ENCODE results near the gene TSEN54. TPM values are rescaled to one million over a fixed set of nuclear protein-coding genes. Genes with fewer than 3 reads are reported as not detected.

TSEN54 gene
- total RNA-seq, 5 donors from 2014 or later (not counting 1 experiment from before 2014, with no cell fraction given) = 54.9 to 94.7 (median 67.6) TPM

GRCh38 chr17:75490953-75491649 is 25.2 kb upstream of the TSEN54 start:
- ChIA-PET POLR2A (no interaction called here), CTCF (no interaction called here)
- Mint-ChIP-seq H3K4me1 (peaks cover 24 to 30% (median 24%) of the 10 kb centered on the region in 3 donors), H3K27me3 (no peaks in the 10 kb centered on the region), H3K27ac (no peak overlapping the region), H3K36me3 (peaks cover 33% of the 10 kb centered on the region), H3K9me3 (no peaks in the 10 kb centered on the region), H3K4me3 (no peak overlapping the region)
- H3K9me3 ChIP-seq = no peaks in the 10 kb centered on the region
- peaks cover 13 to 32% of the 10 kb centered on the region in 2 experiments for H3K4me1 ChIP-seq (ENCODE audit: control insufficient read depth in 1 of 2, extremely low read depth in 1 of 2, insufficient read depth in 2 of 2, low read length in 2 of 2)
- no peaks in the 10 kb centered on the region for H3K27me3 ChIP-seq (replicated peaks in 1 of 2; ENCODE audit: control insufficient read depth in 2 of 2, extremely low read depth in 1 of 2, insufficient read depth in 2 of 2, low read length in 1 of 2)
- ATAC-seq (replicated peaks in 1 of 4) (no peak), DNase-seq (no peak)
- H3K36me3 ChIP-seq (ENCODE audit: control insufficient read depth in 2 of 2, extremely low read depth in 1 of 2, insufficient read depth in 1 of 2, low read length in 1 of 2) = peaks cover 15 to 45% of the 10 kb centered on the region in 2 donors
- no peak overlapping the region for H3K4me3 ChIP-seq (ENCODE audit: control insufficient read depth in 1 of 2, extremely low read depth in 1 of 2, low read length in 1 of 2)
- 89% methylated on average over 14 of the region's 19 CpGs for WGBS (ENCODE audit: insufficient coverage)
- H3K27ac ChIP-seq (ENCODE audit: low read length) = no peak overlapping the region

GRCh38 chr17:75491680-75492079 is 24.6 kb upstream of the TSEN54 start:
- peaks cover 18 to 25% (median 18%) of the 10 kb centered on the region in 3 donors for H3K4me1 Mint-ChIP-seq
- ATAC-seq (replicated peaks in 1 of 4) (no peak), DNase-seq (no peak)
- no peak overlapping the region for H3K27ac Mint-ChIP-seq
- Histone ChIP-seq H3K27me3 (replicated peaks in 1 of 2; ENCODE audit: control insufficient read depth in 2 of 2, extremely low read depth in 1 of 2, insufficient read depth in 2 of 2, low read length in 1 of 2) (no peaks in the 10 kb centered on the region), H3K9me3 (no peaks in the 10 kb centered on the region), H3K27ac (ENCODE audit: low read length) (no peak overlapping the region), H3K36me3 (ENCODE audit: control insufficient read depth in 2 of 2, extremely low read depth in 1 of 2, insufficient read depth in 1 of 2, low read length in 1 of 2) (peaks cover 18 to 50% of the 10 kb centered on the region in 2 donors), H3K4me3 (ENCODE audit: control insufficient read depth in 1 of 2, extremely low read depth in 1 of 2, low read length in 1 of 2) (no peak overlapping the region), H3K4me1 (ENCODE audit: control insufficient read depth in 1 of 2, extremely low read depth in 1 of 2, insufficient read depth in 2 of 2, low read length in 2 of 2) (peaks cover 13 to 29% of the 10 kb centered on the region in 2 experiments)
- ChIA-PET POLR2A (no interaction called here), CTCF (no interaction called here)
- H3K4me3 Mint-ChIP-seq = no peak overlapping the region
- H3K9me3 Mint-ChIP-seq = no peaks in the 10 kb centered on the region
- WGBS (ENCODE audit: insufficient coverage) = 92% methylated on average over 9 of the region's 15 CpGs
- peaks cover 28% of the 10 kb centered on the region for H3K36me3 Mint-ChIP-seq
- H3K27me3 Mint-ChIP-seq = no peaks in the 10 kb centered on the region

GRCh38 chr17:75492555-75493168 is 23.7 kb upstream of the TSEN54 start:
- Mint-ChIP-seq H3K27ac (no peak overlapping the region), H3K4me1 (peaks cover 11 to 17% (median 11%) of the 10 kb centered on the region in 3 donors), H3K4me3 (no peak overlapping the region), H3K27me3 (no peaks in the 10 kb centered on the region), H3K36me3 (peaks cover 22% of the 10 kb centered on the region), H3K9me3 (no peaks in the 10 kb centered on the region)
- 94% methylated on average over 23 of the region's 23 CpGs for WGBS (ENCODE audit: insufficient coverage)
- Histone ChIP-seq H3K9me3 (no peaks in the 10 kb centered on the region), H3K27ac (ENCODE audit: low read length) (no peak overlapping the region), H3K4me3 (ENCODE audit: control insufficient read depth in 1 of 2, extremely low read depth in 1 of 2, low read length in 1 of 2) (no peak overlapping the region), H3K27me3 (replicated peaks in 1 of 2; ENCODE audit: control insufficient read depth in 2 of 2, extremely low read depth in 1 of 2, insufficient read depth in 2 of 2, low read length in 1 of 2) (no peaks in the 10 kb centered on the region), H3K4me1 (ENCODE audit: control insufficient read depth in 1 of 2, extremely low read depth in 1 of 2, insufficient read depth in 2 of 2, low read length in 2 of 2) (peaks cover 6 to 19% of the 10 kb centered on the region in 2 experiments), H3K36me3 (ENCODE audit: control insufficient read depth in 2 of 2, extremely low read depth in 1 of 2, insufficient read depth in 1 of 2, low read length in 1 of 2) (peaks cover 21 to 55% of the 10 kb centered on the region in 2 donors)
- ATAC-seq (replicated peaks in 1 of 4) (no peak), DNase-seq (no peak)
- ChIA-PET POLR2A (no interaction called here), CTCF (no interaction called here)

GRCh38 chr17:75493476-75494129 is 22.7 kb upstream of the TSEN54 start:
- ChIA-PET POLR2A (no interaction called here), CTCF (no interaction called here)
- no peaks in the 10 kb centered on the region for H3K27me3 Mint-ChIP-seq
- WGBS (ENCODE audit: insufficient coverage) = 93% methylated on average over 19 of the region's 23 CpGs
- no peak overlapping the region for H3K4me3 Mint-ChIP-seq
- Histone ChIP-seq H3K9me3 (no peaks in the 10 kb centered on the region), H3K27ac (ENCODE audit: low read length) (no peak overlapping the region), H3K4me1 (ENCODE audit: control insufficient read depth in 1 of 2, extremely low read depth in 1 of 2, insufficient read depth in 2 of 2, low read length in 2 of 2) (peaks cover 2 to 19% of the 10 kb centered on the region in 2 experiments), H3K36me3 (ENCODE audit: control insufficient read depth in 2 of 2, extremely low read depth in 1 of 2, insufficient read depth in 1 of 2, low read length in 1 of 2) (peaks cover 21 to 63% of the 10 kb centered on the region in 2 donors), H3K27me3 (replicated peaks in 1 of 2; ENCODE audit: control insufficient read depth in 2 of 2, extremely low read depth in 1 of 2, insufficient read depth in 2 of 2, low read length in 1 of 2) (no peaks in the 10 kb centered on the region), H3K4me3 (ENCODE audit: control insufficient read depth in 1 of 2, extremely low read depth in 1 of 2, low read length in 1 of 2) (no peak overlapping the region)
- peaks cover 22% of the 10 kb centered on the region for H3K36me3 Mint-ChIP-seq
- peaks cover 7 to 10% (median 8%) of the 10 kb centered on the region in 3 donors for H3K4me1 Mint-ChIP-seq
- no peak for DNase-seq
- H3K27ac Mint-ChIP-seq = no peak overlapping the region
- no peaks in the 10 kb centered on the region for H3K9me3 Mint-ChIP-seq
- no peak for ATAC-seq (replicated peaks in 1 of 4)

GRCh38 chr17:75494326-75494877 is 21.9 kb upstream of the TSEN54 start:
- no peak overlapping the region for H3K27ac ChIP-seq (ENCODE audit: low read length)
- no peaks in the 10 kb centered on the region for H3K27me3 ChIP-seq (replicated peaks in 1 of 2; ENCODE audit: control insufficient read depth in 2 of 2, extremely low read depth in 1 of 2, insufficient read depth in 2 of 2, low read length in 1 of 2)
- Mint-ChIP-seq H3K4me3 (no peak overlapping the region), H3K9me3 (no peaks in the 10 kb centered on the region), H3K27ac (no peak overlapping the region), H3K4me1 (peaks cover 4 to 8% (median 7%) of the 10 kb centered on the region in 3 donors), H3K36me3 (peaks cover 29% of the 10 kb centered on the region), H3K27me3 (no peaks in the 10 kb centered on the region)
- ChIA-PET POLR2A (interaction anchor here in 1 of 2 donors (0.6 kb wide), 1 partner anchor 100 kb away, joined by 3 read pairs; no protein-coding TSS in a partner anchor), CTCF (no interaction called here)
- DNase-seq (no peak), ATAC-seq (replicated peaks in 1 of 4) (no peak)
- H3K36me3 ChIP-seq (ENCODE audit: control insufficient read depth in 2 of 2, extremely low read depth in 1 of 2, insufficient read depth in 1 of 2, low read length in 1 of 2) = peaks cover 23 to 66% of the 10 kb centered on the region in 2 donors
- peaks cover 2 to 13% of the 10 kb centered on the region in 2 experiments for H3K4me1 ChIP-seq (ENCODE audit: control insufficient read depth in 1 of 2, extremely low read depth in 1 of 2, insufficient read depth in 2 of 2, low read length in 2 of 2)
- no peaks in the 10 kb centered on the region for H3K9me3 ChIP-seq
- no peak overlapping the region for H3K4me3 ChIP-seq (ENCODE audit: control insufficient read depth in 1 of 2, extremely low read depth in 1 of 2, low read length in 1 of 2)
- WGBS (ENCODE audit: insufficient coverage) = 96% methylated on average over 11 of the region's 14 CpGs

DNA sequence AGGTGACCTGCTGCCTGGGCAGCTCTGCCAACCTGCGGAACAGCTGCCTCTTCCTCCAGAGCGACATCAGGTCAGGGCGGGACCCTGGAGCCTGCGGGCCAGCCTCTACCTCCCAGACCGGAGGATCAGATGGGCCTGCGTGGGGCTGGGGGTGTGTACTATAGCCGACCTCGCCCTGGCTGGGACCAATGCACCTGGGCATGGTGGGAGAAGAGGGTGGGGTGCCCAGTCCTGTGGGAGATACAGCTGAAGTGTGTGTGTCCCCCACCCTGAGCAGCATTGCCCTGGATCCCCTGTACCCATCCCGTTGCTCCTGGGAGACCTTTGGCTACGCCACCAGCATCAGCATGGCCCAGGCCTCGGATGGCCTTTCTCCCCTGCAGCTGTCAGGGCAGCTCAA is 20.3 kb upstream of the TSEN54 start:
- Histone ChIP-seq H3K36me3 (ENCODE audit: control insufficient read depth in 2 of 2, extremely low read depth in 1 of 2, insufficient read depth in 1 of 2, low read length in 1 of 2) (peaks cover 28 to 60% of the 10 kb centered on the region in 2 donors), H3K9me3 (no peaks in the 10 kb centered on the region), H3K27me3 (replicated peaks in 1 of 2; ENCODE audit: control insufficient read depth in 2 of 2, extremely low read depth in 1 of 2, insufficient read depth in 2 of 2, low read length in 1 of 2) (no peaks in the 10 kb centered on the region), H3K4me1 (ENCODE audit: control insufficient read depth in 1 of 2, extremely low read depth in 1 of 2, insufficient read depth in 2 of 2, low read length in 2 of 2) (peaks cover 2 to 10% of the 10 kb centered on the region in 2 experiments), H3K4me3 (ENCODE audit: control insufficient read depth in 1 of 2, extremely low read depth in 1 of 2, low read length in 1 of 2) (no peak overlapping the region), H3K27ac (ENCODE audit: low read length) (no peak overlapping the region)
- H3K4me3 Mint-ChIP-seq = no peak overlapping the region
- no peak overlapping the region for H3K27ac Mint-ChIP-seq
- POLR2A ChIA-PET = no interaction called here
- DNase-seq (no peak), ATAC-seq (replicated peaks in 1 of 4) (no peak)
- no peaks in the 10 kb centered on the region for H3K9me3 Mint-ChIP-seq
- 100% methylated on average over 5 of the region's 11 CpGs for WGBS (ENCODE audit: insufficient coverage)
- CTCF ChIA-PET = no interaction called here
- H3K27me3 Mint-ChIP-seq = no peaks in the 10 kb centered on the region
- H3K4me1 Mint-ChIP-seq = peaks cover 2 to 8% (median 7%) of the 10 kb centered on the region in 3 donors
- peaks cover 29% of the 10 kb centered on the region for H3K36me3 Mint-ChIP-seq

All from T-cell (primary cell).